Endothelial cell of umbilical vein (primary cell): Measurements from ENCODE around the gene LMAN2. TPM values are rescaled to one million over a fixed set of nuclear protein-coding genes. Genes with fewer than 3 reads are reported as not detected.

Experiments used
- BruUV-seq: library from RNA; stranded (reverse); fragments of 400-500 nt; replicated peaks from 2 replicates; lab custom pipeline; 2021; lab: Mats Ljungman, UMichigan
- CTCF ChIA-PET: fragments of 300-600, 350-600 bp; sonication (Branson Sonifier 250); formaldehyde crosslinking; loops from one replicate; lab custom pipeline; 2021; ENCODE audit warnings: antibody characterized with exemption, inconsistent platforms; lab: Charles Lee
- POLR2A ChIA-PET: fragments of 300-600, 350-600 bp; sonication (Branson Sonifier 250); formaldehyde crosslinking; loops from one replicate; lab custom pipeline; 2021; ENCODE audit warnings: antibody characterized with exemption, inconsistent platforms; lab: Charles Lee
- DNase-seq: peaks from one replicate; pipeline ENCODE4 v3.0.0-alpha.2; 2011; ENCODE audit warnings: low read depth, low spot score
- FAIRE-seq: peaks from 2 replicates; lab custom pipeline; 2011; peaks lifted over from hg19 to GRCh38; lab: Jason Lieb, UNC
- H2AFZ ChIP-seq: 2 replicates; pipeline ENCODE4 v1.6.0; 2012; ENCODE audit warnings: low read depth, low read length, control low read depth, inconsistent platforms
- H3K27ac ChIP-seq: 2 replicates; pipeline ENCODE4 v1.5.1; 2011; ENCODE audit warnings: low read depth, mild to moderate bottlenecking, control low read depth, low read length, moderate library complexity; ENCODE audit not compliant: insufficient read depth
- H3K27me3 ChIP-seq, 2 experiments: 2 replicates each; pipeline versions ENCODE4 v1.6.0 to v1.6.1; 2011; ENCODE audit warnings: low read length in 2 of 2, mixed read lengths in 1 of 2; ENCODE audit not compliant: control insufficient read depth in 2 of 2, insufficient read depth in 2 of 2
- H3K36me3 ChIP-seq, 2 experiments: 2 replicates in 1 of 2; 3 replicates in 1 of 2; pipeline ENCODE4 v1.5.1; 2011; ENCODE audit warnings: low read length in 2 of 2, mild to moderate bottlenecking in 1 of 2, moderate library complexity in 1 of 2; ENCODE audit not compliant: control insufficient read depth in 2 of 2, insufficient read depth in 2 of 2; ENCODE audit errors: extremely low read depth in 1 of 2
- H3K4me1 ChIP-seq: 3 replicates; pipeline ENCODE4 v1.5.1; 2011; ENCODE audit warnings: mild to moderate bottlenecking, low read length; ENCODE audit not compliant: control insufficient read depth, insufficient read depth; ENCODE audit errors: extremely low read depth
- H3K4me2 ChIP-seq: 2 replicates; pipeline ENCODE4 v1.6.1; 2011; ENCODE audit warnings: low read length, control low read depth, mixed read lengths; ENCODE audit not compliant: insufficient read depth
- H3K4me3 ChIP-seq, 3 experiments: fragments of 200-600 bp in 1 of 3; sonication (generic), shearing (Covaris generic) in 1 of 3; replicated peaks in 1 of 3; 2 replicates each; pipeline ENCODE4 v1.5.1; 2011 to 2016; ENCODE audit warnings: control low read depth in 3 of 3, low read length in 3 of 3, mild to moderate bottlenecking in 2 of 3, inconsistent platforms in 1 of 3, low read depth in 1 of 3, moderate library complexity in 1 of 3; ENCODE audit not compliant: insufficient read depth in 1 of 3
- H3K79me2 ChIP-seq: 2 replicates; pipeline ENCODE4 v1.6.0; 2012; ENCODE audit warnings: low read length, inconsistent platforms; ENCODE audit not compliant: control insufficient read depth, insufficient read depth
- H3K9ac ChIP-seq: replicated peaks from 2 replicates; pipeline ENCODE3; 2011; ENCODE audit warnings: low read length, control low read depth; ENCODE audit not compliant: insufficient read depth; ENCODE audit errors: extremely low read depth
- H3K9me1 ChIP-seq: replicated peaks from 3 replicates; pipeline ENCODE4 v1.6.0; 2011; ENCODE audit warnings: mild to moderate bottlenecking, low read length; ENCODE audit not compliant: control insufficient read depth, insufficient read depth; ENCODE audit errors: extremely low read depth
- H3K9me3 ChIP-seq: replicated peaks from 2 replicates; pipeline ENCODE4 v1.5.1; 2012; ENCODE audit warnings: low read length, inconsistent platforms; ENCODE audit not compliant: control insufficient read depth, insufficient read depth
- H4K20me1 ChIP-seq: replicated peaks from 2 replicates; pipeline ENCODE3; 2011; ENCODE audit warnings: mild to moderate bottlenecking, low read length; ENCODE audit not compliant: control insufficient read depth, insufficient read depth; ENCODE audit errors: extremely low read depth
- EZH2 ChIP-seq: IDR thresholded peaks from 2 replicates; pipeline ENCODE4 v1.6.1; 2012; ENCODE audit warnings: borderline replicate concordance, low read depth, mild to moderate bottlenecking, moderate library complexity, low read length, inconsistent platforms; ENCODE audit not compliant: severe bottlenecking
- FOS ChIP-seq: IDR thresholded peaks from 2 replicates; pipeline ENCODE4 v1.6.1; 2011; ENCODE audit warnings: mild to moderate bottlenecking, low read length, moderate library complexity, borderline replicate concordance; ENCODE audit not compliant: insufficient read depth
- GATA2 ChIP-seq: IDR thresholded peaks from 2 replicates; pipeline ENCODE4 v1.7.0; 2011; ENCODE audit warnings: low read depth, mild to moderate bottlenecking, moderate library complexity, mixed read lengths, low read length; ENCODE audit not compliant: insufficient read length, insufficient read depth
- JUN ChIP-seq: IDR thresholded peaks from 2 replicates; pipeline ENCODE4 v1.6.1; 2011; ENCODE audit warnings: borderline replicate concordance, low read depth; ENCODE audit not compliant: insufficient read length, insufficient read depth
- MYC ChIP-seq: IDR thresholded peaks from one replicate; pipeline ENCODE4 v1.6.1; 2011; ENCODE audit warnings: mild to moderate bottlenecking, low read depth, low read length
- POLR2A ChIP-seq: IDR thresholded peaks from 2 replicates; pipeline ENCODE4 v1.6.1; 2012; ENCODE audit warnings: low read depth, mild to moderate bottlenecking, control low read depth, low read length
- POLR2AphosphoS5 ChIP-seq: IDR thresholded peaks from 2 replicates; pipeline ENCODE4 v1.6.1; 2012; ENCODE audit warnings: low read depth, mild to moderate bottlenecking, control low read depth, low read length, moderate library complexity; ENCODE audit not compliant: insufficient read depth
- dilution Hi-C: fragments of 300-500 bp; cut with MboI; formaldehyde crosslinking; loops from one replicate; pipeline ENCODE4 v1.15.0; 2019; ENCODE audit warnings: low sequenced_read_pairs; ENCODE audit not compliant: extremely low pct_ligation_motif_present
- intact Hi-C: fragments of 100-400 bp; cut with micrococcal nuclease; formaldehyde crosslinking; loops from one replicate; pipeline ENCODE4 v1.10.0; 2022
- polyA plus RNA-seq, 4 experiments: library from polyadenylated mRNA; depleted of rRNA in 3 of 4; stranded (reverse) in 3 of 4; unstranded in 1 of 4; fragments of >200 nt; gene quantifications; 2 replicates each; pipeline versions ENCODE4 v1.2.1 to v1.2.3, GENCODE V29; 2011 to 2012; ENCODE audit warnings: missing spikeins in 1 of 4
- total RNA-seq: library from RNA; stranded (reverse); gene quantifications from 2 replicates; pipeline ENCODE4 v1.2.3, GENCODE V29; 2021
- TF ChIP-seq, protein P1 (sequence below), 2 donors: IDR thresholded peaks; 1 replicate in 1 of 2; 2 replicates in 1 of 2; pipeline ENCODE4 v1.5.1; 2011; ENCODE audit warnings: low read length in 2 of 2, mild to moderate bottlenecking in 2 of 2, moderate library complexity in 2 of 2, control low read depth in 1 of 2, inconsistent platforms in 1 of 2, low read depth in 1 of 2; ENCODE audit not compliant: insufficient read depth in 1 of 2; ENCODE audit errors: extremely low read depth in 1 of 2
- TF ChIP-seq, protein P2 (sequence below): IDR thresholded peaks from 2 replicates; pipeline ENCODE4 v1.6.1; 2011; ENCODE audit not compliant: insufficient read depth, insufficient read length

Gene LMAN2
- total and polyA plus RNA-seq, 2 donors (not counting 3 experiments of a cell fraction or from before 2014, with no cell fraction given), result 151 to 370 TPM

DNA sequence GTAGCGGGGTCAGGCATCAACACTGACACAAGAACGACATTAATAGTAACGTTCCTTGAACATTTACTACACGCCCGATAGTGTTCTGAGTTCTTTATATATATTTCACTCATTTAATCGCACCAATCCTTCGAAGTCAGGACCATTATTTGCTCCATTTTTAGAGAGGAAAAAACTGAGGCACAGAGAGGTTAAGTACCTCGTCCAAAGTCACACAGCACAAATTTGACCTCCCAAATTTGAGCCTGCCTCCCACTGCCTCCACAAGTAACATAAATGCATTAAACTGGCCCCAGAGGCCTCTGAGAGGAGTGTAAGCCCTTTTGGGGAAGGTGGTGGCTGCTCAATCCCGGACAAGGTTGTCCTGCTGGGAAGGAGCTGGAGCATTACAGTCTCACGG, 12.1 kb upstream of the LMAN2 start:
- intact Hi-C loops, result no loop called here
- DNase-seq (no peak), FAIRE-seq (no peak)
- BruUV-seq, result no TSS peak
- no peaks in the 10 kb centered on the region for H3K79me2 ChIP-seq
- no peak overlapping the region for H3K9ac ChIP-seq
- H3K4me1 ChIP-seq, result peaks cover 18% of the 10 kb centered on the region
- H3K9me1 ChIP-seq, result no peaks in the 10 kb centered on the region
- H3K27me3 ChIP-seq, result no peaks in the 10 kb centered on the region
- ChIA-PET POLR2A (no interaction called here), CTCF (no interaction called here)
- no peaks in the 10 kb centered on the region for H4K20me1 ChIP-seq
- dilution Hi-C loops, result loop anchor here (5.0 kb wide), 1 partner anchor 41 kb away; no protein-coding TSS in a partner anchor
- peak overlapping the region; percentile 57 for H3K4me2 ChIP-seq
- peak overlapping the region in 1 of 3 experiments; percentile 17 for H3K4me3 ChIP-seq
- H3K36me3 ChIP-seq, result no peaks in the 10 kb centered on the region
- no peaks in the 10 kb centered on the region for H3K9me3 ChIP-seq
- peak overlapping the region; percentile 66 for H2AFZ ChIP-seq
- TF ChIP-seq GATA2, result no peak
- TF ChIP-seq MYC, result no peak
- TF ChIP-seq JUN, result no peak
- no peak for TF ChIP-seq FOS
- TF ChIP-seq, protein P1, sequence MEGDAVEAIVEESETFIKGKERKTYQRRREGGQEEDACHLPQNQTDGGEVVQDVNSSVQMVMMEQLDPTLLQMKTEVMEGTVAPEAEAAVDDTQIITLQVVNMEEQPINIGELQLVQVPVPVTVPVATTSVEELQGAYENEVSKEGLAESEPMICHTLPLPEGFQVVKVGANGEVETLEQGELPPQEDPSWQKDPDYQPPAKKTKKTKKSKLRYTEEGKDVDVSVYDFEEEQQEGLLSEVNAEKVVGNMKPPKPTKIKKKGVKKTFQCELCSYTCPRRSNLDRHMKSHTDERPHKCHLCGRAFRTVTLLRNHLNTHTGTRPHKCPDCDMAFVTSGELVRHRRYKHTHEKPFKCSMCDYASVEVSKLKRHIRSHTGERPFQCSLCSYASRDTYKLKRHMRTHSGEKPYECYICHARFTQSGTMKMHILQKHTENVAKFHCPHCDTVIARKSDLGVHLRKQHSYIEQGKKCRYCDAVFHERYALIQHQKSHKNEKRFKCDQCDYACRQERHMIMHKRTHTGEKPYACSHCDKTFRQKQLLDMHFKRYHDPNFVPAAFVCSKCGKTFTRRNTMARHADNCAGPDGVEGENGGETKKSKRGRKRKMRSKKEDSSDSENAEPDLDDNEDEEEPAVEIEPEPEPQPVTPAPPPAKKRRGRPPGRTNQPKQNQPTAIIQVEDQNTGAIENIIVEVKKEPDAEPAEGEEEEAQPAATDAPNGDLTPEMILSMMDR (IDR thresholded peaks at IDR 0.05; ENCODE audit: extremely low read depth in 1 of 2, insufficient read depth in 1 of 2, low read depth in 1 of 2, low read length in 2 of 2), result no peak
- no peak for TF ChIP-seq POLR2AphosphoS5
- TF ChIP-seq, protein P2, sequence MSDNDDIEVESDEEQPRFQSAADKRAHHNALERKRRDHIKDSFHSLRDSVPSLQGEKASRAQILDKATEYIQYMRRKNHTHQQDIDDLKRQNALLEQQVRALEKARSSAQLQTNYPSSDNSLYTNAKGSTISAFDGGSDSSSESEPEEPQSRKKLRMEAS, result no peak
- no peak for TF ChIP-seq EZH2
- TF ChIP-seq POLR2A, result no peak
- no peak overlapping the region for H3K27ac ChIP-seq
